ENCODE results near the gene FAM236B. TPM values are rescaled to one million over a fixed set of nuclear protein-coding genes. Genes with fewer than 3 reads are reported as not detected.
A peak's percentile ranks its signal among the peaks of the same experiment; 100 is the strongest.
"Not testable (repeated sequence)": the region's sequence is repeated elsewhere in the genome, so short reads cannot be mapped to it uniquely, and the experiment has no call there.

FAM236B gene
- total and polyA plus RNA-seq, 9 of the 15 experiments (the other 6 are each of a cell fraction or from before 2014, with no cell fraction given): not detected

DNA sequence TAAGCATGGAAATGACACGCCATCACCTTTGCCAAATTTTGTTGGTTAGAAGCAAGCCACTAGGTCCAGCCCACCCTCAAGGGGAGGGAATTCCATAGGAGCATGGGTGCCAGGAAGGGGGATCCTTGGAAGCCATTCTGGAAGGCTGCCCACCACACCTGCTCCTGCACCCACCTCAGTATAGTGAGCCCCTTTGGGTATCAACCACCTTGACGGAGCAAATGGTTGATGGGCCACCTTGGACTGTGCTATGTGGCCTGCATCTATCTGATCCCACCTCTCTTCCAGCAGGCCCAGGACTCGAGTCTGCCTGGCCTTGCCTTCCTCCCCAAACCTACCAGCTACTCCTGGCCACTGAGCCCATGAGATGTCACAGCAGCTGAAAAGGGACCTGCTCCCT is 7.9 kb upstream of the FAM236B start:
- H3K9me1 ChIP-seq (ENCODE audit: control insufficient read depth, insufficient read depth, low read length); ATAC-seq; H3K36me3 ChIP-seq (ENCODE audit: control insufficient read depth, insufficient read depth, low read length); H3K9me3 ChIP-seq (replicated peaks; ENCODE audit: control insufficient read depth, insufficient read depth, low read depth, low read length); CTCF ChIA-PET (ENCODE audit: low intra/inter-chr PET ratio); DNase-seq (ENCODE audit: extremely low read depth in 1 of 4, low spot score in 3 of 4); H2AFZ ChIP-seq (ENCODE audit: low read depth, low read length); H4K20me1 ChIP-seq (replicated peaks; ENCODE audit: control insufficient read depth, insufficient read depth, low read length); H3K4me3 ChIP-seq; H3K79me2 ChIP-seq (ENCODE audit: control insufficient read depth, insufficient read depth, low read length); H3K4me1 ChIP-seq (replicated peaks in 1 of 2; ENCODE audit: control insufficient read depth in 2 of 2, insufficient read depth in 2 of 2, low read length in 2 of 2); H3K9ac ChIP-seq (ENCODE audit: insufficient read depth in 1 of 2, low read depth in 2 of 2, low read length in 2 of 2); intact Hi-C loops (cut with micrococcal nuclease); H3K27me3 ChIP-seq (ENCODE audit: control insufficient read depth in 2 of 2, insufficient read depth in 2 of 2, low read length in 2 of 2); in situ Hi-C loops (cut with MboI); POLR2A ChIA-PET; H3K27ac ChIP-seq (ENCODE audit: extremely low read depth, low read depth, low read length); FAIRE-seq; BruUV-seq (replicated peaks); H3K4me2 ChIP-seq (ENCODE audit: insufficient read depth, low read length): not testable (repeated sequence)
- 0% methylated on average over 1 of the region's 3 CpGs for WGBS (ENCODE audit: insufficient coverage, low coverage, missing lambda C conversion rate)

DNA sequence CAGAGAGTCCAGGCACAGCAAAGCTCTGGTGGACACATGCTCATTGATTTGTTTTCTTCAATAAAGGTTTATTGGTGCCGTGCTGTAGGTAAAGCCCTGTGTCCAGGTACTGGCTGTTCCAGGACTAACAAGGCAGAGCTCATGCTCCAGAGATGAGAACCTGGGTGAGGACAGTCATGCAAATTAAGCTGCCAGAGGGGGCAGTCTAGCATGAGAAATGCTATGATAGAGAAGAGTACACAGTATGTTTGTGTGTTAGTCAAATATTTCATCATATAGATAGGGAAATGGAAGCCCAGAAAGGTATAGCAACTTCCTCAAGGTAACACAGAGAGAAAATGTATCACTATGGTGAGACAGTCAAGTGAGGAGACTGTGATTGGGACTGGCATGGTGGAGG is 5.7 kb upstream of the FAM236B start:
- H3K79me2 ChIP-seq (ENCODE audit: control insufficient read depth, insufficient read depth, low read length); H3K9me3 ChIP-seq (replicated peaks; ENCODE audit: control insufficient read depth, insufficient read depth, low read depth, low read length); H3K27ac ChIP-seq (ENCODE audit: extremely low read depth, low read depth, low read length); H3K9ac ChIP-seq (ENCODE audit: insufficient read depth in 1 of 2, low read depth in 2 of 2, low read length in 2 of 2); BruUV-seq (replicated peaks); POLR2A ChIA-PET; CTCF ChIA-PET (ENCODE audit: low intra/inter-chr PET ratio); H3K4me2 ChIP-seq (ENCODE audit: insufficient read depth, low read length); H4K20me1 ChIP-seq (replicated peaks; ENCODE audit: control insufficient read depth, insufficient read depth, low read length); H3K9me1 ChIP-seq (ENCODE audit: control insufficient read depth, insufficient read depth, low read length); H3K36me3 ChIP-seq (ENCODE audit: control insufficient read depth, insufficient read depth, low read length); FAIRE-seq; in situ Hi-C loops (cut with MboI); intact Hi-C loops (cut with micrococcal nuclease); H3K4me3 ChIP-seq; DNase-seq (ENCODE audit: extremely low read depth in 1 of 4, low spot score in 3 of 4); H2AFZ ChIP-seq (ENCODE audit: low read depth, low read length); H3K27me3 ChIP-seq (ENCODE audit: control insufficient read depth in 2 of 2, insufficient read depth in 2 of 2, low read length in 2 of 2); H3K4me1 ChIP-seq (replicated peaks in 1 of 2; ENCODE audit: control insufficient read depth in 2 of 2, insufficient read depth in 2 of 2, low read length in 2 of 2): not testable (repeated sequence)
- no CpG with 5 or more reads among the region's 1 CpG for WGBS (ENCODE audit: insufficient coverage, low coverage, missing lambda C conversion rate)
- peak; percentile 70; the same call in 2 of the 3 replicates for ATAC-seq

GRCh38 chrX:72783964-72784363 is 1.5 kb upstream of the FAM236B start:
- H3K27me3 ChIP-seq (ENCODE audit: control insufficient read depth in 2 of 2, insufficient read depth in 2 of 2, low read length in 2 of 2); in situ Hi-C loops (cut with MboI); H4K20me1 ChIP-seq (replicated peaks; ENCODE audit: control insufficient read depth, insufficient read depth, low read length); BruUV-seq (replicated peaks); POLR2A ChIA-PET; DNase-seq (ENCODE audit: extremely low read depth in 1 of 4, low spot score in 3 of 4); H3K36me3 ChIP-seq (ENCODE audit: control insufficient read depth, insufficient read depth, low read length); H2AFZ ChIP-seq (ENCODE audit: low read depth, low read length); H3K4me3 ChIP-seq; H3K79me2 ChIP-seq (ENCODE audit: control insufficient read depth, insufficient read depth, low read length); intact Hi-C loops (cut with micrococcal nuclease); CTCF ChIA-PET (ENCODE audit: low intra/inter-chr PET ratio); H3K4me2 ChIP-seq (ENCODE audit: insufficient read depth, low read length); H3K9ac ChIP-seq (ENCODE audit: insufficient read depth in 1 of 2, low read depth in 2 of 2, low read length in 2 of 2); H3K27ac ChIP-seq (ENCODE audit: extremely low read depth, low read depth, low read length); H3K4me1 ChIP-seq (replicated peaks in 1 of 2; ENCODE audit: control insufficient read depth in 2 of 2, insufficient read depth in 2 of 2, low read length in 2 of 2); H3K9me3 ChIP-seq (replicated peaks; ENCODE audit: control insufficient read depth, insufficient read depth, low read depth, low read length); FAIRE-seq; H3K9me1 ChIP-seq (ENCODE audit: control insufficient read depth, insufficient read depth, low read length): not testable (repeated sequence)
- peak; percentile 75 for ATAC-seq
- no CpG with 5 or more reads among the region's 6 CpGs for WGBS (ENCODE audit: insufficient coverage, low coverage, missing lambda C conversion rate)

- POLR2A ChIA-PET; H3K9ac ChIP-seq (ENCODE audit: insufficient read depth in 1 of 2, low read depth in 2 of 2, low read length in 2 of 2); intact Hi-C loops (cut with micrococcal nuclease): not testable (repeated sequence)
Measured at GRCh38 chrX:72783365-72783936, 991 bp upstream of the FAM236B start.

More at GRCh38 chrX:72783365-72783936, 991 bp upstream of the FAM236B start:
- H3K9me3 ChIP-seq (replicated peaks; ENCODE audit: control insufficient read depth, insufficient read depth, low read depth, low read length); CTCF ChIA-PET (ENCODE audit: low intra/inter-chr PET ratio); H2AFZ ChIP-seq (ENCODE audit: low read depth, low read length); H3K27ac ChIP-seq (ENCODE audit: extremely low read depth, low read depth, low read length); in situ Hi-C loops (cut with MboI); H4K20me1 ChIP-seq (replicated peaks; ENCODE audit: control insufficient read depth, insufficient read depth, low read length); H3K27me3 ChIP-seq (ENCODE audit: control insufficient read depth in 2 of 2, insufficient read depth in 2 of 2, low read length in 2 of 2); ATAC-seq; H3K36me3 ChIP-seq (ENCODE audit: control insufficient read depth, insufficient read depth, low read length); H3K9me1 ChIP-seq (ENCODE audit: control insufficient read depth, insufficient read depth, low read length); H3K4me2 ChIP-seq (ENCODE audit: insufficient read depth, low read length); H3K79me2 ChIP-seq (ENCODE audit: control insufficient read depth, insufficient read depth, low read length); DNase-seq (ENCODE audit: extremely low read depth in 1 of 4, low spot score in 3 of 4); BruUV-seq (replicated peaks); FAIRE-seq; H3K4me3 ChIP-seq; H3K4me1 ChIP-seq (replicated peaks in 1 of 2; ENCODE audit: control insufficient read depth in 2 of 2, insufficient read depth in 2 of 2, low read length in 2 of 2): not testable (repeated sequence)
- no CpG with 5 or more reads among the region's 8 CpGs for WGBS (ENCODE audit: insufficient coverage, low coverage, missing lambda C conversion rate)

All from K562 (cell line).